Measurements from ENCODE around the gene DAP. TPM values are rescaled to one million over a fixed set of nuclear protein-coding genes. Genes with fewer than 3 reads are reported as not detected.
A peak's percentile ranks its signal among the peaks of the same experiment; 100 is the strongest.

The DAP gene
- total RNA-seq, 1 experiment from 2014 or later = 47.2 TPM

GRCh38 chr5:10648806-10649665 lies 112.0 kb downstream of the DAP start:
- no CpG with 5 or more reads among the region's 60 CpGs for whole genome bisulfite sequencing (ENCODE audit: extremely low coverage, insufficient read length, low lambda C conversion rate)
- Histone ChIP-seq H2BK15ac (ENCODE audit: low read depth, low read length) (no peak overlapping the region), H4K20me1 (ENCODE audit: control insufficient read depth, insufficient read depth, insufficient read length) (no peaks in the 10 kb centered on the region), H2AK5ac (ENCODE audit: insufficient read length, low read length) (no peak overlapping the region), H2BK120ac (ENCODE audit: low read depth, low read length, poor library complexity, severe bottlenecking) (no peak overlapping the region), H3K14ac (ENCODE audit: insufficient read depth, low read length) (no peak overlapping the region), H3K56ac (ENCODE audit: insufficient read length, low read depth, low read length) (no peak overlapping the region), H3K9ac (ENCODE audit: extremely low read depth, insufficient read length, low read length) (no peak overlapping the region), H3K79me1 (ENCODE audit: insufficient read depth, low read depth, low read length, poor library complexity, severe bottlenecking) (no peaks in the 10 kb centered on the region), H2BK12ac (ENCODE audit: insufficient read length, low read depth, low read length) (no peak overlapping the region), H3K4me2 (ENCODE audit: insufficient read depth, insufficient read length, low read length) (no peak overlapping the region), H3K79me2 (ENCODE audit: insufficient read depth, low read length) (no peaks in the 10 kb centered on the region), H3K4ac (ENCODE audit: low read depth, low read length) (no peak overlapping the region), H3K23me2 (ENCODE audit: insufficient read length, low read depth, low read length, poor library complexity, severe bottlenecking) (no peaks in the 10 kb centered on the region), H3K9me3 (ENCODE audit: control insufficient read depth, low read depth, low read length) (no peaks in the 10 kb centered on the region), H3K27me3 (ENCODE audit: insufficient read depth, low read length) (no peaks in the 10 kb centered on the region), H4K5ac (ENCODE audit: insufficient read length, low read depth, low read length) (no peak overlapping the region), H3T11ph (ENCODE audit: low read length) (no peak overlapping the region), H2AFZ (ENCODE audit: low read length) (no peak overlapping the region), H2BK20ac (ENCODE audit: low read depth, low read length, poor library complexity, severe bottlenecking) (no peak overlapping the region), H3K4me1 (ENCODE audit: insufficient read depth, low read length) (no peaks in the 10 kb centered on the region), H2BK5ac (ENCODE audit: insufficient read length, low read length) (no peak overlapping the region), H3K27ac (ENCODE audit: insufficient read length, low read depth, low read length) (no peak overlapping the region), H3K23ac (ENCODE audit: insufficient read length, low read depth, low read length) (no peak overlapping the region), H3K18ac (ENCODE audit: insufficient read length, low read depth, low read length) (no peak overlapping the region), H4K91ac (ENCODE audit: insufficient read length, low read depth, low read length) (no peak overlapping the region), H4K8ac (replicated peaks; ENCODE audit: insufficient read length, low read depth, low read length) (no peak overlapping the region)
- Mint-ChIP-seq H3K9me3 (no peaks in the 10 kb centered on the region), H3K27me3 (ENCODE audit: low read depth) (no peaks in the 10 kb centered on the region), H3K4me3 (no peak overlapping the region), H3K27ac (no peak overlapping the region), H3K4me1 (peaks cover 11% of the 10 kb centered on the region in 2 experiments; a peak in 3 of 4 replicates), H3K36me3 (ENCODE audit: insufficient read depth in 1 of 3, low read depth in 3 of 3) (no peaks in the 10 kb centered on the region; a peak in 2 of 7 replicates)
- TF ChIP-seq, protein P1, sequence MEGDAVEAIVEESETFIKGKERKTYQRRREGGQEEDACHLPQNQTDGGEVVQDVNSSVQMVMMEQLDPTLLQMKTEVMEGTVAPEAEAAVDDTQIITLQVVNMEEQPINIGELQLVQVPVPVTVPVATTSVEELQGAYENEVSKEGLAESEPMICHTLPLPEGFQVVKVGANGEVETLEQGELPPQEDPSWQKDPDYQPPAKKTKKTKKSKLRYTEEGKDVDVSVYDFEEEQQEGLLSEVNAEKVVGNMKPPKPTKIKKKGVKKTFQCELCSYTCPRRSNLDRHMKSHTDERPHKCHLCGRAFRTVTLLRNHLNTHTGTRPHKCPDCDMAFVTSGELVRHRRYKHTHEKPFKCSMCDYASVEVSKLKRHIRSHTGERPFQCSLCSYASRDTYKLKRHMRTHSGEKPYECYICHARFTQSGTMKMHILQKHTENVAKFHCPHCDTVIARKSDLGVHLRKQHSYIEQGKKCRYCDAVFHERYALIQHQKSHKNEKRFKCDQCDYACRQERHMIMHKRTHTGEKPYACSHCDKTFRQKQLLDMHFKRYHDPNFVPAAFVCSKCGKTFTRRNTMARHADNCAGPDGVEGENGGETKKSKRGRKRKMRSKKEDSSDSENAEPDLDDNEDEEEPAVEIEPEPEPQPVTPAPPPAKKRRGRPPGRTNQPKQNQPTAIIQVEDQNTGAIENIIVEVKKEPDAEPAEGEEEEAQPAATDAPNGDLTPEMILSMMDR (conservative IDR thresholded peaks at IDR 0.05) = no peak
- peak; percentile 49 for DNase-seq

All from H9 (cell line).